GM12892 (cell line): ENCODE results near the gene TTC19.

Source experiments
- POLR2A ChIP-seq: IDR thresholded peaks from 2 replicates; pipeline ENCODE4 v1.6.1; 2011; ENCODE audit warnings: low read depth, low read length, control low read depth
- POLR2AphosphoS5 ChIP-seq: IDR thresholded peaks from 2 replicates; pipeline ENCODE4 v1.6.1; 2011; ENCODE audit warnings: low read depth, low read length, control low read depth

GRCh38 chr17:15965528-15965927 is 34.1 kb upstream of the TTC19 start:
- TF ChIP-seq POLR2A (no peak), POLR2AphosphoS5 (no peak)
